ENCODE results near the gene SEMA6D.

- TF ChIP-seq POLR2A (IDR thresholded peaks at IDR 0.05) (no peak), CTCF (IDR thresholded peaks at IDR 0.05) (no peak), EP300 (IDR thresholded peaks at IDR 0.05) (no peak)
Measured at GRCh38 chr15:47753591-47753990, 36.3 kb downstream of the SEMA6D start.
